ENCODE results near the gene AP1S1. TPM values are rescaled to one million over a fixed set of nuclear protein-coding genes. Genes with fewer than 3 reads are reported as not detected.
"Not testable (repeated sequence)": the region's sequence is repeated elsewhere in the genome, so short reads cannot be mapped to it uniquely, and the experiment has no call there.

The AP1S1 gene
- total and polyA plus RNA-seq, 2 donors (not counting 3 experiments of a cell fraction or from before 2014, with no cell fraction given): 93.3 to 106 TPM

GRCh38 chr7:101202603-101202918 lies 48.3 kb downstream of the AP1S1 start:
- DNase-seq (ENCODE audit: low read depth, low spot score): no peak
- Histone ChIP-seq H3K27me3 (ENCODE audit: control insufficient read depth in 2 of 2, insufficient read depth in 2 of 2, low read length in 2 of 2) (peaks cover 28 to 29% of the 10 kb centered on the region in 2 experiments), H3K9me1 (replicated peaks; ENCODE audit: control insufficient read depth, extremely low read depth, insufficient read depth, low read length) (no peaks in the 10 kb centered on the region), H3K4me3 (replicated peaks in 1 of 3; ENCODE audit: insufficient read depth in 1 of 3, low read depth in 1 of 3, low read length in 3 of 3) (no peak overlapping the region), H3K9ac (replicated peaks; ENCODE audit: extremely low read depth, insufficient read depth, low read length) (no peak overlapping the region), H4K20me1 (replicated peaks; ENCODE audit: control insufficient read depth, extremely low read depth, insufficient read depth, low read length) (no peaks in the 10 kb centered on the region), H2AFZ (ENCODE audit: low read depth, low read length) (no peak overlapping the region), H3K9me3 (replicated peaks; ENCODE audit: control insufficient read depth, insufficient read depth, low read length) (no peaks in the 10 kb centered on the region), H3K4me1 (ENCODE audit: control insufficient read depth, extremely low read depth, insufficient read depth, low read length) (peaks cover 5% of the 10 kb centered on the region), H3K79me2 (ENCODE audit: control insufficient read depth, insufficient read depth, low read length) (no peaks in the 10 kb centered on the region), H3K4me2 (ENCODE audit: insufficient read depth, low read length) (no peak overlapping the region), H3K27ac (ENCODE audit: insufficient read depth, low read depth, low read length) (no peak overlapping the region), H3K36me3 (ENCODE audit: control insufficient read depth in 2 of 2, extremely low read depth in 1 of 2, insufficient read depth in 2 of 2, low read length in 2 of 2) (peaks cover 0 to 7% of the 10 kb centered on the region in 2 experiments)
- FAIRE-seq: no peak
- TF ChIP-seq CTCF (IDR thresholded peaks at IDR 0.05; ENCODE audit: extremely low read depth in 1 of 2, insufficient read depth in 1 of 2, low read depth in 1 of 2, low read length in 2 of 2) (no peak), FOS (IDR thresholded peaks at IDR 0.05; ENCODE audit: borderline replicate concordance, insufficient read depth, low read length) (no peak), MYC (IDR thresholded peaks at IDR 0.05; ENCODE audit: low read depth, low read length) (no peak), POLR2A (IDR thresholded peaks at IDR 0.05; ENCODE audit: low read depth, low read length) (no peak), GATA2 (IDR thresholded peaks at IDR 0.05; ENCODE audit: insufficient read depth, insufficient read length, low read depth, low read length) (no peak), EZH2 (IDR thresholded peaks at IDR 0.05; ENCODE audit: borderline replicate concordance, low read depth, low read length, severe bottlenecking) (no peak), JUN (IDR thresholded peaks at IDR 0.05; ENCODE audit: borderline replicate concordance, insufficient read depth, insufficient read length, low read depth) (no peak)
- no TSS peak for BruUV-seq (replicated peaks)
- dilution Hi-C loops (cut with MboI; ENCODE audit: extremely low pct_ligation_motif_present, low sequenced_read_pairs) (no loop called here), intact Hi-C loops (cut with micrococcal nuclease) (no loop called here)
- CTCF ChIA-PET: interaction anchor here (1.5 to 5.2 kb wide), 3 partner anchors 10 to 58 kb away, joined by 4 to 38 read pairs (median 5); partner anchors contain the start of gene FIS1
- POLR2A ChIA-PET: no interaction called here

GRCh38 chr7:101203740-101204738 lies 49.8 kb downstream of the AP1S1 start:
- BruUV-seq (replicated peaks); H3K9ac ChIP-seq (replicated peaks; ENCODE audit: extremely low read depth, insufficient read depth, low read length); intact Hi-C loops (cut with micrococcal nuclease); dilution Hi-C loops (cut with MboI; ENCODE audit: extremely low pct_ligation_motif_present, low sequenced_read_pairs); H3K4me3 ChIP-seq (replicated peaks in 1 of 3; ENCODE audit: insufficient read depth in 1 of 3, low read depth in 1 of 3, low read length in 3 of 3); H3K79me2 ChIP-seq (ENCODE audit: control insufficient read depth, insufficient read depth, low read length); DNase-seq (ENCODE audit: low read depth, low spot score); H3K4me2 ChIP-seq (ENCODE audit: insufficient read depth, low read length); H3K9me3 ChIP-seq (replicated peaks; ENCODE audit: control insufficient read depth, insufficient read depth, low read length); FAIRE-seq; H3K9me1 ChIP-seq (replicated peaks; ENCODE audit: control insufficient read depth, extremely low read depth, insufficient read depth, low read length); H2AFZ ChIP-seq (ENCODE audit: low read depth, low read length); H3K27ac ChIP-seq (ENCODE audit: insufficient read depth, low read depth, low read length); H4K20me1 ChIP-seq (replicated peaks; ENCODE audit: control insufficient read depth, extremely low read depth, insufficient read depth, low read length); POLR2A ChIA-PET; H3K4me1 ChIP-seq (ENCODE audit: control insufficient read depth, extremely low read depth, insufficient read depth, low read length): not testable (repeated sequence)
- peaks cover 28 to 29% of the 10 kb centered on the region in 2 experiments for H3K27me3 ChIP-seq (ENCODE audit: control insufficient read depth in 2 of 2, insufficient read depth in 2 of 2, low read length in 2 of 2)
- peaks cover 3 to 13% of the 10 kb centered on the region in 2 experiments for H3K36me3 ChIP-seq (ENCODE audit: control insufficient read depth in 2 of 2, extremely low read depth in 1 of 2, insufficient read depth in 2 of 2, low read length in 2 of 2)
- CTCF ChIA-PET: interaction anchor here (1.6 to 5.2 kb wide), 4 partner anchors 9 to 60 kb away, joined by 5 to 38 read pairs (median 6); partner anchors contain the start of genes PLOD3 and ZNHIT1

All from endothelial cell of umbilical vein (primary cell).